Measurements from ENCODE around the gene MLN.
A peak's percentile ranks its signal among the peaks of the same experiment; 100 is the strongest.

MLN gene

DNA sequence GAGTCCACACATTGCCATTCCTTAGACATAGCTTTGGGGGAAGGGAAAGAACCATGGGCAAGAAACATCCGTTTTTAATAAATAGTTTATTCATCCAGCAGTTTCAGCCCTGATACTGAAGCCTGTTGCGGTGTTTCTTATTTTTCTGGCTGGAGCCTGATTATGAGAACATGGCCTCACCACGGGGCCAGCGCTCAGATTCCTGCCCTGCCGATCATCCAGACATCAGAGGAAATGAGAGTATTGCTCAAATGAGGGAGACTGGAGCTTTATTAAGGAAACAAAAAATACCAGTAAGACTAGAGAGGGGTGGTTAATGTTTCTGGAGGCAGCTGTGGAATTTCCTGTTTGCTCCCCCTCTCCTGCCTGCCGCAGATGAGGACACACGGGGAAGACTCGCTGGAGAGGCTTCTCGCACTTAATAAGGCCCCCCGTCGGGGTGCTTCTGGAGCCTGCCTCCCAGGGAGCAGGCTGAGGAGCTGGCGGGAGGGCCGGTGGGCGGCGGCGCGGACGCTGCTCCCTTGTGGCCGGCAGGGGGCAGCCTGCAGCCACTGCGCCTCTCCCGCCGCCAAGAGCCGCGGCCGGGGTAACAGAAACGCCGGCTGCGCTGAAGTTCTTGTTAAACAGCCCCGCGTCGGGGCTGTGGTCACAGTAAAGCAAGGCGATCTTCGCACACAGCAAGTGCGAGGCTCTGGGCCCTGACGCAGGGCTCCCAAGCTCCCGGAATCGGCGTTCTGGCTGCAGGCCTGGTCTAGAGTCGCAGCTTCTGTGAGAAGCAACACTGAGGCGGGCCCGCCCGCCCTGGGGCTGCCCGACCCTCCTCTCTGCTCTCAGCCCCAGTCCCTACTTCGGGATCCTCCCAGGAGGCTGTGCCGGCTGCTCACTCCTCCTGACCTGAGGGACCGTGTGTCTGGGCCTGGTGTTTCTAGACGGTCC lies 32.4 kb downstream of the MLN start:
- peak; percentile 96 for DNase-seq (ENCODE audit: low read depth, low spot score)

DNA sequence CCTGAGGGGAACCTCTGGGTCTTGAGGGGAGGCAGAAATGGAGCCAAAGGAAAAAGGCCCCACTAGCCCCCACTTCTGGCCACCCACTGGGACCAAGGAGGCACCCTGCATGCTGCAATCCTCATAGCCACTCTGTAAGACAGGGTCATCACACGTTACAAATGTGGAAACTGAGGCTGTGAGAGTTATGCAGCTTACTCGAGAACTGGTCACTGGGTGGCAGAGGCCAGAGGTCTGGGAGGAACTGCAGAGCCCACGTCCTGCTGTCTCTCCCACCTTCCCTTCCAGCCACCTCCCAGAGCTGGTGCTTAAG lies 33.0 kb downstream of the MLN start:
- DNase-seq (ENCODE audit: low read depth, low spot score): no peak

DNA sequence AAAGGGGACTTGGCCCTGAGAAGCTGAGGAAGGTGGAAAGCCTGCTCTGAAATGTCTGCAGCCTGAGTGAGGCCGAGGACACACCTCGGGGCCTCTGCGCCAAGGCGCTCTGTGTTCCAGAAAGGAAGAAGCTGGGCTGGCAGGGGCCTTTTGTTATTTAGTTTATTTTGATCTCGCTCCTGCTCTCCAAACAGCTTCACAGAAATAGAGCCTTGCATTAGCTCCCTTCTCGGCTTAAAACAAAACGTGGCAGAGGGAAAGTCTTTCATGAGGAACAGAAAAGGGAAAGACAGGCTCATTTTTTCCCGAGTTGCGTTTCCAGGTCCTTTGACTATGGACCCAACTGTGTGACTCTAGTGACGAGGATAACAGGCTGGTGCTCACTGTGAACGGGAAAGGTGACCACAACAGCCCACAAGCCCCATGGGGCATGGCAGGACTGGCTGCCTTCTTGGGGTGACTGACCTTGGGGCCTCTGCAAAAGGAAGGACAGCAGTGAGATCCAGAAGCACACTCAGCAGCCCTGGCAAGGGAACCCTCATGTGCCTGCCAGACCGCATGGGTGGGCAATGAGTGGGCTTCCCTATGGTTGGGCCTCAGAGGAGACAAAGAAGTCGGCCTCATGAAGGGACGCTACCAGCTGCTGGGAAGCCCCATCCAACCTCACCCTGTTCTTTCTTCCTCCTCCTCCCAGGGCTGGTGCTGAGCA lies 33.5 kb downstream of the MLN start:
- DNase-seq (ENCODE audit: low read depth, low spot score): no peak

DNA sequence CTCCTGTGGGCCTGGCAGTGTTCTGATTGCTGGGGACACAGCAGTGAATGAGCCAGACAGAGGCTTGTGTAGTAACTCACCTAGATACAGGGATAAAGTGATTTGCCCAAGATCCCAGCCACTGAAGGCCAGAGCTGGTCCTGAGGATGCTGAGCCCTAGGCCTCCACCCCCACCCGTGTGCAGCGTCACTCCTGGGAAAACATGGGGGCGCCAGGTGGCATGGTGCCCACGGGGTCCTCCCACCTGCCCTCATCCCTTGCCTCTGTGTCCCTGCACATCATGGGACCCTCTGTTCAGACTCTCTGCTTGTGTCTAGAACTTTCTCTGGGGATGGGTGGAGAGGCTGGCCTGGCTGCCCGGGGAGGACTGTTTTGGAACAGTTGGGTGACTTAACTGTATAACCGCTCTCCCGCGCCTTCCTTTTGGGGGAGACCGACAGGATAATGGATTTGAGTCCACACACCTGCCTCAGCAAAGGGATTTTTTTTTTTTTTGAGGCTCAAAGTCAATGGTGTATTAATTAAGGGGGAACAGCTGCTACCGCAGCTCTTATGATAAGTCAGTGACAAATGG lies 34.5 kb downstream of the MLN start:
- DNase-seq (ENCODE audit: low read depth, low spot score): no peak

DNA sequence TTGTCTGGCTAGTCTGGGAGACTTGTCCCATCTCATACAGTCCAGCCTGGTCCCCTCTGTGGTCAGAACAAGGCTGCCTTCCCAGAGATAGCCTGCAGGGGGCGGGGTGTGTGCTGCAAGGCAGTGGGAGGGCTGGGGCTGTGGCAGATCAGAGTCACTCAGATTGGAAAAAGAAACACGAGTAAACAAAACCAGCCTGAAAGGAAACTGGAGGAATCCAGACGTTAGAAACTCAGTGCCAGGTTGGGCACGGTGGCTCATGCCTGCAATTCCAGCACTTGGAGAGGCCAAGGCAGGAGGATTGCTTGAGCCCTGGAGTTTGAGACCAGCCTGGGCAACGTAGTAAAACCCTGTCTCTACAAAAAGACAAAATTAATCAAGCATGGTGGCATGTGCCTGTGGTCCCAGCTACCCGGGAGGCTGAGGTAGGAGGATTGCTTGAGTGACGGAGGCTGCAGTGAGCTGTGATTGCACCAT lies 35.1 kb downstream of the MLN start:
- DNase-seq (ENCODE audit: low read depth, low spot score): peak; percentile 88

DNA sequence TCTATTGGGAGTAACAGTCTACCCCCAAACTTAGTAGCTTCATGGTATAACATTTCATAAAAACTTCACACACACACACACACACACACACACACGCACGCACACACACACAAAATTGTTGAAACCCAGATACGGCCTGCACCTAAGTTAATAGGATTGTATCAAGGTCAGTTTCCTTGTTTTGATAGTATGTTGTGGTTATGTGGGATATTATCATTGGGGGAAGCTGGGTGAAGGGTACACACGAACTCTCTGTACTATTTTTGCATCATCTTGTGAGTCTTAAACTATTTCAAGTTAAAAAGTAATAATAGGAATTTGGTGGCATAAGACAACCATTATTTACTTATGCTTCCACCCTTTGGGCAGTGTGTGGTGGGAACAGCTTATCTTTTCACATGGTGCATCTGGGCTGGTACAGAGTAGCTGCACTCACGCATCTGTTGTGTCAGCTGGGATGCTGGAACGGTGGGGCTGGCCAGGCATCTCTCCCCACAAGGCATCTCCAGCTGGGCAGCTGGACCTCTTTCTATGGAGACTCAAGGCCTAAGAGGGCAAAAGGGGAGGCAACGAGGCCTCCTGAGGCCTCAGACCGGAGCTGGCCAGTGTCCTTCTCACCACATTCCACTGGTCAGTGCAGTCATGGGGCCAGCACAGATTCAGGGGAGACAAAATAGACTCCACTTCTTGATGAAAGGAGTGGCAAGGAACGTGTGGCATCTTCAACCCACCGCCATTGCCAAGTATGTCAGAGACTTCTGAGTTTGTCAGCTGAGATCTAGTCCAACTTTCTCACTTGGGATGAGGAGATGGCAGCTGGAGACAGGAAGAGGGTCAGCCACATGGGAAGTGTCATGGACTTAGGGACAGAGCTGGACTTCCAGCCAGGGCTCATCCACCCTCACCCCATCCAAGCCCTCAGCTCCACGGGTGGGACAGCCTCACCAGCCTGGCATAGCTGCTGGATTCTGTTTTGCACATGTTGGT lies 36.6 kb downstream of the MLN start:
- DNase-seq (ENCODE audit: low read depth, low spot score): no peak

DNA sequence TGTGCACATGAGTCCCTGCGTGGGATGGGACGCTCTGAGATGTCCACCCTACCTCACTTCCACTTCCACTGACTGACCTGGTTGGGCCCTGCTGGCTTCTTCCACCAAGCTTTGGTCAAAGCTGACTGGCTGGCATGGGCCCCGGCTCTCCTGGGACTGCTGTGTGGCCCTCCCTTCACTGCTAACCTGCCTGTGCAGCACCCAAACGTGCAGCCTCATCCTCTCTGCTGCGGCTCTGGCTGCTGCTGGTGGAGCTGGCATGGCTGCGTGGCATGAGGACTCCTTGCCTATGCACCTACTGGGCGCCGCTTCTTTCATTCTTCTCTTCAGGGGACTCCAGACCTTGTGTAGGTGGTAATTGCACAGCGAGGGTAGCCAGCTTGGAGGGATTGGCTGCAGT lies 38.4 kb downstream of the MLN start:
- no peak for DNase-seq (ENCODE audit: low read depth, low spot score)

DNA sequence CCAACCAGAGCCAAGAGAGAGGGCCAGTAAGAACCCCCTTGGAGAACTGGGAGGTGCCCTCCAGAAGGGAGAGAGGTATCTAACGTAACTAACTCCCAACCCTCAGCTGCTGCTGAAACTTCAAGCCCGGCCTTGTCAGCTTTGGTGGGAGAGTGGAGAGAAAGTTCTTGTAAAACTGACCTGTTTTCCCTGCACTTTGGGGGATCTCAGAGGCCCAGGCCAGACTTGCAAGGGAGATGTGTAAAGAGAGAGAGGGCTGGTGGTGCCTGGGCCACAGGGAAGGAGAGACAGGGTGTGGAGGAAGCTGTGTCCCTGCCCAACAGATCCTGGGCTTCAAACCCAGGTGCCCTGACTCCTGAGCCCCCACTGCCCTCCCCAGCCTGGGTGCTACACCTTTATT lies 39.8 kb downstream of the MLN start:
- DNase-seq (ENCODE audit: low read depth, low spot score): no peak

DNA sequence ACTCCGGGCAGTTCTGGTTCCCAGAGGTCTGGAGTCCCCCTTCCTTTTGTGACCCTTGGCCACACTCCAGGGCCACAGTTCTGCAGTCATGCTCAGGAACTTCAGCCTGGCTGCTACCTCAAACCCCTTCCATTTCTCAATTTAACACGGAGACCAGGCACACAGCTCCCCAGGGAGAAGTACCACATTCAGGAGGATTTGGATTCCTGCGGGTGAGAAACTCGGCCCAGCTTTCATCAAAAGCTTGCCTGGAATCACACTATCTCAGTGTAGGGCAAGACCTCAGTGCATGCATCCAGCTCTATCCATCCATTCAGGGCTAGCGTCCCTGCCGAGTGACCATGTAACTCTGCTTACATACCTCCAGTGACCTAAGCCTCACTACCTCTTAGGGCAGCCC lies 40.3 kb downstream of the MLN start:
- no peak for DNase-seq (ENCODE audit: low read depth, low spot score)

DNA sequence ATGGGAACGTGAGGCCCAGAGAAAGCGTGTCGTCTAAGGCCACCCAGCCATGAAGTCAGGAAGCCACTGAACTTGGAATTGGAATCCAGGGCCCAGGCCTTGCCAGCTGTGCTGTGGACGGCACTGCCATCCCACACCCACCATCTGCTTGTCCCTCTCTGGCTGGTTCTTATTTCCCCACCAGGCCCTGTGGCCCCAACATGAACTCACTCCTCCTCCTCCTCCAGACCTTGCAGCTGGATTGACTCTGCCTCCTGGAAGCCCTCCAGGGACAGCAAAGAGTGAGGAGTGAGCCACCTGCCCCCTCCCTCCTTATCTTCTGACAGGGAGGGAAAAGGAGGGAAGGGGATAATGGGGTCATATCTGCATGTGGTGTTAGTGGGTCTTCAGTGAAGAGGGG lies 41.1 kb downstream of the MLN start:
- no peak for DNase-seq (ENCODE audit: low read depth, low spot score)

DNA sequence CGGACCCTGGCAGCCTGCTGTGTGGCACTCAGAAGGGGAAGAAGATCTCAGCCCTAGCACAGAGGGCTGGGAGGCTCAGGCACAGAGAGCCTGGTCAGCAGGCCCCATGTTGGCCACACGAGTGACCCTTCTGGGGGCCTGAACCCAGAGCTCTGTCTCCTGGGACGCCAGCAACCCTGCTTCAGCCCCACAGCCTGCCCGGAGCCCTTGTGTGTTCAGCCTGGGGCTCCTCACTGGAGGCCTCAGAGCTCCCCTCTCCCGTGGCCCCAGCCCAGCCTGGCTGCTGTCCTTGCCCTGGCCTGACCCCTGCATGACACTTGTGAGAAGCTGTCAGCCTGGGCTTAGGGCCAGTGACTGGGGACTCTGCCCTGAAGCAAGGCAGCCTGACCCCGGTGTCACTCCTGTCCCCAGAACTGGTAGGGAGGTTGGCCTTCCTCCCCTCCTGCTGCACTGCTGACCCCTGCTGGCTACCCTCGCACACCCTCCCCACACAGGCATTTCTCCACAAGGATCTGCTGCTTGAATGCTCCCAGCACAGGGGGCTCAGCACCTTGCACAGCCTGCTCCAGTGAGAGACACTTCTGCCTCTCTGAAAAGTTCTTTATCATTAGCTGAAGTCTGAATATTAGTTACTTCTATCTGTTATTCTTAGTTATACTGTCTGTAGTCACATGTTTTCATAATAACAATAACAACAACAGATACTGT lies 41.7 kb downstream of the MLN start:
- no peak for DNase-seq (ENCODE audit: low read depth, low spot score)

DNA sequence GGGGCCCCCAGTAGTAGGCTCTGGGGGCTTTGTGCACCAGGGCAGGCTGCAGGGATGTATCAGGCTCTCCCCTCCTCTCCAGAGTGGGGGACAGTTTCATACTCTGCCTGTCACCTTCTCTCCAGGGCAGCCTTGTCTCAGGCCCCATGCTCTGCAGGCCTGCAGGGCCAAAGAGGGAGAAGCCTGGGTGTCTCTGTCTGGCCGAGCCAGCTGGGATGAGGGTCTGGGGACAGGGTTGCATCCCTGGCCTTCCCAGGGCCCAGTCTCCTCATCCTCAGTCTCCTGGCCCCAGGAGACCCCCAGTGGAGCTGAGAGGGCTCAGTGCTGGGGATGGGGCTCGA lies 42.3 kb downstream of the MLN start:
- DNase-seq (ENCODE audit: low read depth, low spot score): no peak

DNA sequence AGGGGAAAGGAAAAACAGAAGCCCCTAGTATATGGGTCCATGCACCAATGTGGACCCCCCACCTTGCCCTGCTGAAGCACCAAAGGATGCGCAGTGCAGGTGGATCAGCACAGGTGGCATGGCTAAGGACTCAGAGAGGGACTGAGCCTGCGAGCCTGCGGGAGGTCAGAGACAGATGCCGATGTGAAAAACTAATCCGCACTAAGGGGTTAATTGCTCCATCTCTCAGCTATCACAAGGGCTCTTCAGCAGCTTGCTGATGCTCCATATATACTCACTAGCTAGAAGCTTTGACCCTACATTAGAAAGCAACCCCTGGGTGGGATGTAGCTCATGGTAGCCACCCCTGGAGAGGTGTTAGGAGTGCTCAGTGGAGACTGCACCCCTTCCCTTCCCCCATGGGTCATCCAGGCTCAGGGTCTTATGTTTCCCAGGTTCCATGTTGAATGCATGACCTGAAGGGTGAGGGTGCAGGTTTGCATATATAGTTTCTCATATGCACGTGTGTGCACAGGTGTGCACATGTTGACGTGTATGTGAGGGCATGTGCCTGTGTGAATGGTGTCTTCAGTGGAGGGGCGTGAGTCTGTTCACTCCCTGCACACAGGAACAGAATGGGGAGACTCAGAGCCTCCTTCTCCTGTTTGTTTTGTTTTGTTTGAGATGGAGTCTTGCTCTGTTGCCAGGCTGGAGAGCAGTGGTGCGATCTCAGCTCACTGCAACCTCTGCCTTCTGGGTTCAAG lies 43.7 kb downstream of the MLN start:
- DNase-seq (ENCODE audit: low read depth, low spot score): no peak

DNA sequence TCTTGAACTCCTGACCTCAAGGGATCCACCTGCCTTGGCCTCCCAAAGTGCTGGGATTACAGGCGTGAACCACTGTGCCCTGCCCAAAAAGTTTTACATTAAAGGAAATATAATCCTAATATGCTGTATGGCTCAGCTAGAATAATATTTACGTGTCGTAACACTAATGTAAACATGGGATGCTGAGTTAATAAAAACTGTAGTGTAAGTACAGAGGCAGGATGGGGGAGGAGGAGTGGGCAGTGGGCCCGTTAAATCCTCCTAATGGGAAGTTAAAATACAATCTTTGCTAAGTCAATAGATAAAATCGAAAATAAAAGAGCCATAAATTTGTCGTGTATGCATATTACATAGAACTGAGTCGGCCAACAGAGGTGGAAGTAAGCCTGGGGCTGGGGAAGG lies 45.0 kb downstream of the MLN start:
- DNase-seq (ENCODE audit: low read depth, low spot score): no peak

DNA sequence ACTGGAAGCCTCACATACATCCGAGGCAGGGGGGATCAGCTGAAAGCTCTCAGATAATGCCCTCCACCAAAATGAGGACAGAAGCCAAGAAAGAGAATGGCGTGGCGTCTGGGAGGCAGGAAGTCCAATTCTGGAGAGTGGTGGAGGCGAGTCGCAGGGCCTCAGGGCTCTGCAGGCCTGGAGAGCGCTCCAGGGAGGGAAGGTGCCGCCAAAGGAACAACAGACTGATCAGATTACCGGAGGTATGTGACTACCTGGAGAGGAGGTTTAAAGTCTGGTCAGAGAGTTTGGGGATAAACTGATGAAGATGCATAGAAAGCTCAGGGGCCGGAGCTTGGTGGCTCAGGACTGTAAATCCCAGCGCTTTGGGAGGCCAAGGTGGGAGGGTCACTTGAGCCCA lies 45.9 kb downstream of the MLN start:
- no peak for DNase-seq (ENCODE audit: low read depth, low spot score)

DNA sequence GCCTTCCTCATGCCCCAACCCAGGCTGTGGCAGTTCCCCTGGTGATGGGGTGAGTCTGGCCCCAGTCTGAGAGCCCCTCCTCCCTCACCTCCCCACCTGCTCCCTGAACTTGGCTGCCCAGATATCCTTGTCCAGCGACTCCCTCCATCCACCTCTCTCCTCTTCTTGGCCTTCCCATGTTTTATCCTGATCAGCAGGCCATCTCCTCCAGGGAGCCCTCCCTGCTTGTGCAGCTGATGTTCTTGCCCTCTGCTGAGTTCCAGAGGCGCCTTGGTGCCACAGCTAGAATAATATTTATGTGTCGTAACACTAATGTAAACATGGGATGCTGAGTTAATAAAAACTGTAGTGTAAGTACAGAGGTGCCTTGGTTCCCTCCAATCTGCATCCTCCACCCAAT lies 46.7 kb downstream of the MLN start:
- no peak for DNase-seq (ENCODE audit: low read depth, low spot score)

DNA sequence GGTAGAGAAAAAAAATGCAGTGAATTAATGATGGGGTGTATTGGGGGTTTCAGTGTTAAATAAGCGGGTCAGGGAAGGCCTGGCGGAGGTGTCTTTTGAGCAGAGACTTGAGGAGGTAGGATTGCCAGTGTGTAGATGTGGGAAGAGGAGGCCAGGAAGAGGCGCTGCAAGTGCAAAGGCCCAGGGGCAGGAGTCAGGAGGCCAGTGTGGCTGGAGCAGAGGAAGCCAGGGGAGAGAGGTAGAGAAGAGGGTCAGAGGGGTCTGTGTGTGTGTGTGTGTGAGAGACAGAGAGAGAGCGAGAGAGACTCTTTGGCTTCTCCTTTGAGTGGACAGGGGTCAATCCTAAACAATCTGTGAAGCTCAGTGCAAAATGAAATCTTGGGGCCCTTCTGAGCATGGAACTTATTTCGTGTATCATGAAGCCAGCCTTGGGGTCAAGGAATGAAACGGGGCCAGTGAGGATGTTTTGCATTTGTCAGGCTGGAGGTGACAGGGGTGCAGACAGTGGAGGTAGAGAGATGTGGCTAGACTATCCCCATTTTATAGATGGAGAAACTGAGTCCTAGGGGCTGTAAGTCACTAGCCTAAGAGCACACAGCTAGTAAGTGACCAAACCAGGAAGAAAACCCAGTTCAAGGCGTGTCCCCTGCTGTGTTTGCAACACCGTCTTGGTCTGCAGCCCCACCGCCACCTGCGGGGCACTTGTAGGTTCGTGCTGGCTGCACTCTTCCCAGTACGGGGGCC lies 47.4 kb downstream of the MLN start:
- no peak for DNase-seq (ENCODE audit: low read depth, low spot score)

DNA sequence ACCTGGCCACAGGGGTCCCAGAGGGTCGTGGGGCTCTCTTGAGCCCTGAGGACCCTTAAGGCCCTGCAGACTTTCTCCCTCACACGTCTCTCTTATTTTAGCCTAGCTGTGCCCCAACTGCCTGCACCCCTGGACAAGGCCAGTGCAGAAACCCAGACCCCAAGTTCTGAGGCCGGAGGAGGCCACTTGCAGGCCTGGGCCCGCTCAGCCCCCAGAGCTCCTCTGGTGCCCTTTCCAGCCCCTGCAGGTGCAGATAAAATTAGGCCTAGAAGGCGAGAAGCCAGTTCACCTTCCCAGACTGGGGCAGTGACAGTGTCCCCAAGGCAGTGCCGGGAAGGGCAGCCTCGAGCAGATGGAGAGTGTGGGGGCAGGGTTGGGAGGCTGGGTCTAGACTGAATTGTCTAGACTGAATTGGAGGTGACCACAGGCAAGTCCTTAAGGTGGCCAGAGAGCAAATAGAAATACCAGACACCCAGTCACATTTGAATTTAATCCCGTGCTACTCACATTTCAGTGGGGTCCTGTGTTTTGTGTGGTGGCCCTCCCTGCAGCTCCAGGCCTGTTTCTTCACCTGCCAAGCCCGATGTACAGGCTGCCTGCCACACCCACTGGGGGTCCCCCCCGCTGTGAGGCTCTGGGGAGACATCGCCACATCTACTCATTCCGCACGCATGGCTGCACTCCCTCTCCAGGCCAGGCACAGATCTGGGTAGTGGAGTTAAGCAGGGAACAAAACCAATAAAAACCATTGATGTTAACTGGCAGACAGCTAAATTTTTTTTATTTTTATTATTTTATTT lies 48.5 kb downstream of the MLN start:
- peak; percentile 23 for DNase-seq (ENCODE audit: low read depth, low spot score)

DNA sequence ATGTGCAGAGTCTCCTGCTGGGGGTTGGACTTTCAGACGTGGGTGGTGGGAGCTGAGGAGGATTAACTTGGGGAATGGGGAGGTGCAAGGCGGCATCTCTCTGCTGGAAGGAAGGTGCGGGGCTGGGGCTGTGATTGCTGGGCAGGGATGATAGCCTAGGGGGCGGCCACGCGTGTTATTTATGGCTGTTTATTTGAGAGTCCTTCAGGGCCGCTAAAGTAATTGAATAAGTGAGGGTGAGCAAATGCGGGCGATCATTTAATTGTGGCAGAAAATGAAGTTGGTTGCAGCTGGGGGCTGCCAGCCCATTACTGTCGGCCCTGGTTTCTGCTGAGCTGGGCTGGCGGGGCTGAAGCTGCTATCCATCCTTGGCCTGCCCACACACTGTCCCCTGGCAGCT lies 49.6 kb downstream of the MLN start:
- DNase-seq (ENCODE audit: low read depth, low spot score): no peak

All from astrocyte of the hippocampus (primary cell).